H1 (cell line): ENCODE results near the gene TRIM31. TPM values are rescaled to one million over a fixed set of nuclear protein-coding genes. Genes with fewer than 3 reads are reported as not detected.

Experiments used
- CTCF ChIA-PET: fragments of 300-600 bp; sonication (Branson Sonifier 250); formaldehyde crosslinking; loops from one replicate; lab custom pipeline; 2021; ENCODE audit not compliant: partially characterized antibody; lab: Charles Lee
- POLR2A ChIA-PET: fragments of 300-600 bp; sonication (Branson Sonifier 250); formaldehyde crosslinking; loops from one replicate; lab custom pipeline; 2021; ENCODE audit warnings: inconsistent platforms; ENCODE audit not compliant: partially characterized antibody; lab: Charles Lee
- DNase-seq, 2 experiments: peaks; one replicate each; pipeline versions ENCODE4 v3.0.0 to v3.0.0-alpha.2; 2010 to 2022; ENCODE audit warnings: low spot score in 2 of 2, low read depth in 1 of 2, mixed read lengths in 1 of 2
- FAIRE-seq: peaks from 2 replicates; lab custom pipeline; 2011; peaks lifted over from hg19 to GRCh38; lab: Jason Lieb, UNC
- H2AFZ ChIP-seq: 2 replicates; pipeline ENCODE4 v1.8.1; 2012; ENCODE audit warnings: low read length, inconsistent platforms
- H2AK5ac ChIP-seq: 2 replicates; pipeline ENCODE4 v1.6.1; 2013; ENCODE audit warnings: low read depth, low read length
- H2BK120ac ChIP-seq: replicated peaks from 2 replicates; pipeline ENCODE3; 2013; ENCODE audit warnings: low read depth, low read length, inconsistent platforms
- H2BK12ac ChIP-seq: 2 replicates; pipeline ENCODE4 v1.6.1; 2013; ENCODE audit warnings: low read depth, low read length
- H2BK15ac ChIP-seq: 2 replicates; pipeline ENCODE4 v1.6.1; 2013; ENCODE audit warnings: low read length
- H2BK20ac ChIP-seq: 2 replicates; pipeline ENCODE4 v1.6.1; 2013; ENCODE audit warnings: low read length
- H2BK5ac ChIP-seq: 2 replicates; pipeline ENCODE4 v1.6.1; 2013; ENCODE audit warnings: low read depth, low read length
- H3K14ac ChIP-seq: 2 replicates; pipeline ENCODE4 v1.6.1; 2013; ENCODE audit warnings: inconsistent platforms; ENCODE audit not compliant: insufficient read length
- H3K18ac ChIP-seq: 2 replicates; pipeline ENCODE4 v1.6.1; 2013; ENCODE audit warnings: low read length; ENCODE audit errors: extremely low read depth
- H3K23ac ChIP-seq: 2 replicates; pipeline ENCODE4 v1.6.1; 2013; ENCODE audit warnings: inconsistent platforms; ENCODE audit not compliant: insufficient read length
- H3K23me2 ChIP-seq: 2 replicates; pipeline ENCODE4 v1.6.1; 2013; ENCODE audit warnings: low read depth, low read length
- H3K27ac ChIP-seq: 2 replicates; pipeline ENCODE4 v1.6.1; 2011; ENCODE audit warnings: low read depth, low read length, inconsistent platforms
- H3K27me3 ChIP-seq, 4 experiments: replicated peaks in 1 of 4; 1 replicate in 1 of 4; 2 replicates in 3 of 4; pipeline versions ENCODE4 v1.6.1 to v1.8.1; 2011 to 2013; ENCODE audit warnings: low read length in 3 of 4, mild to moderate bottlenecking in 3 of 4, inconsistent platforms in 2 of 4, mixed read lengths in 2 of 4, moderate library complexity in 1 of 4; ENCODE audit not compliant: control insufficient read depth in 3 of 4, insufficient read depth in 3 of 4; ENCODE audit errors: extremely low read depth in 1 of 4
- H3K36me3 ChIP-seq, 4 experiments: 2 replicates each; pipeline versions ENCODE4 v1.6.1 to v1.8.1; 2011 to 2013; ENCODE audit warnings: mild to moderate bottlenecking in 4 of 4, low read length in 3 of 4, moderate library complexity in 2 of 4, control low read depth in 1 of 4, inconsistent platforms in 1 of 4; ENCODE audit not compliant: insufficient read depth in 4 of 4, control insufficient read depth in 2 of 4
- H3K4ac ChIP-seq: replicated peaks from 2 replicates; pipeline ENCODE3; 2013; ENCODE audit warnings: low read length, low read depth, mixed read lengths, inconsistent platforms; ENCODE audit not compliant: insufficient read length
- H3K4me1 ChIP-seq, 4 experiments: replicated peaks in 1 of 4; 1 replicate in 1 of 4; 2 replicates in 3 of 4; pipeline versions ENCODE4 v1.6.1 to v1.8.1; 2011 to 2013; ENCODE audit warnings: low read length in 3 of 4, inconsistent platforms in 2 of 4, mixed read lengths in 1 of 4; ENCODE audit not compliant: insufficient read depth in 4 of 4, control insufficient read depth in 3 of 4
- H3K4me2 ChIP-seq, 2 experiments: 2 replicates each; pipeline versions ENCODE4 v1.6.1 to v1.8.1; 2011 to 2013; ENCODE audit warnings: low read depth in 2 of 2, low read length in 2 of 2, control low read depth in 1 of 2, inconsistent platforms in 1 of 2, mild to moderate bottlenecking in 1 of 2; ENCODE audit not compliant: insufficient read depth in 1 of 2
- H3K4me3 ChIP-seq, 4 experiments: fragments of 200-600, 300-600 bp in 1 of 4; sonication (generic), shearing (Covaris generic), sonication (Bioruptor Twin) in 1 of 4; 2 replicates each; pipeline versions ENCODE4 v1.5.1 to v1.8.1; 2011 to 2016; ENCODE audit warnings: low read length in 4 of 4, low read depth in 3 of 4, control low read depth in 2 of 4, inconsistent platforms in 2 of 4, mild to moderate bottlenecking in 2 of 4, mixed read lengths in 1 of 4, moderate library complexity in 1 of 4; ENCODE audit not compliant: insufficient read depth in 2 of 4; ENCODE audit errors: extremely low read depth in 1 of 4
- H3K56ac ChIP-seq: replicated peaks from 2 replicates; pipeline ENCODE3; 2013; ENCODE audit warnings: low read depth, mild to moderate bottlenecking, mixed read lengths, low read length, inconsistent platforms; ENCODE audit not compliant: insufficient read length
- H3K79me1 ChIP-seq: 2 replicates; pipeline ENCODE4 v1.6.1; 2013; ENCODE audit warnings: low read depth, low read length, control low read depth
- H3K79me2 ChIP-seq, 2 experiments: 2 replicates each; pipeline versions ENCODE4 v1.6.1 to v1.8.1; 2012 to 2013; ENCODE audit warnings: low read length in 2 of 2, mild to moderate bottlenecking in 2 of 2, inconsistent platforms in 1 of 2; ENCODE audit not compliant: insufficient read depth in 2 of 2, control insufficient read depth in 1 of 2
- H3K9ac ChIP-seq, 4 experiments: replicated peaks in 1 of 4; 1 replicate in 1 of 4; 2 replicates in 3 of 4; pipeline versions ENCODE4 v1.6.1 to v1.8.1; 2011 to 2013; ENCODE audit warnings: low read depth in 3 of 4, low read length in 3 of 4, control low read depth in 2 of 4, mild to moderate bottlenecking in 2 of 4, moderate library complexity in 2 of 4, inconsistent platforms in 1 of 4; ENCODE audit errors: extremely low read depth in 1 of 4
- H3K9me3 ChIP-seq, 2 experiments: 2 replicates each; pipeline versions ENCODE4 v1.6.1 to v1.8.1; 2012 to 2013; ENCODE audit warnings: mild to moderate bottlenecking in 2 of 2, moderate library complexity in 2 of 2, control low read depth in 1 of 2, inconsistent platforms in 1 of 2, low read depth in 1 of 2, low read length in 1 of 2, mixed read lengths in 1 of 2; ENCODE audit not compliant: insufficient read depth in 2 of 2
- H4K20me1 ChIP-seq, 2 experiments: replicated peaks in 1 of 2; 2 replicates each; pipeline versions ENCODE3 to v1.8.1; 2011 to 2013; ENCODE audit warnings: inconsistent platforms in 2 of 2, low read length in 2 of 2, mild to moderate bottlenecking in 1 of 2; ENCODE audit not compliant: insufficient read depth in 2 of 2, control insufficient read depth in 1 of 2
- H4K5ac ChIP-seq: 2 replicates; pipeline ENCODE4 v1.6.1; 2013; ENCODE audit warnings: low read length, low read depth, mixed read lengths, inconsistent platforms; ENCODE audit not compliant: insufficient read length
- H4K8ac ChIP-seq: 2 replicates; pipeline ENCODE4 v1.8.0; 2013; ENCODE audit warnings: mild to moderate bottlenecking, moderate library complexity, low read length, inconsistent platforms; ENCODE audit not compliant: insufficient read depth; ENCODE audit errors: extremely low read depth
- H4K91ac ChIP-seq: replicated peaks from 2 replicates; pipeline ENCODE3; 2013; ENCODE audit warnings: low read length, mixed read lengths, inconsistent platforms; ENCODE audit not compliant: insufficient read length
- CBX8 ChIP-seq: fragments of 300-800, 300-1000 bp; sonication (generic); IDR thresholded peaks from 2 replicates; pipeline ENCODE4 v1.7.1; 2016; ENCODE audit warnings: low read depth, low read length, borderline replicate concordance
- CEBPB ChIP-seq: IDR thresholded peaks from 2 replicates; pipeline ENCODE4 v1.6.1; 2012; ENCODE audit warnings: low read depth, low read length
- CTCF ChIP-seq, 3 experiments: IDR thresholded peaks; 1 replicate in 2 of 3; 2 replicates in 1 of 3; pipeline versions ENCODE4 v1.5.1 to v1.6.1; 2011; ENCODE audit warnings: low read length in 3 of 3, mild to moderate bottlenecking in 3 of 3, inconsistent platforms in 2 of 3, low read depth in 1 of 3, moderate library complexity in 1 of 3; ENCODE audit not compliant: insufficient read depth in 1 of 3; ENCODE audit errors: control extremely low read depth in 1 of 3
- KDM4A ChIP-seq: IDR thresholded peaks from one replicate; pipeline ENCODE4 v1.7.1; 2012; ENCODE audit warnings: low read depth, mild to moderate bottlenecking, moderate library complexity, low read length, inconsistent platforms; ENCODE audit not compliant: severe bottlenecking
- RFX5 ChIP-seq: IDR thresholded peaks from 2 replicates; pipeline ENCODE4 v1.6.1; 2011; ENCODE audit warnings: low read depth, low read length, improper control_type of control experiment, borderline replicate concordance
- SP4 ChIP-seq: IDR thresholded peaks from 2 replicates; pipeline ENCODE4 v1.6.1; 2012; ENCODE audit warnings: low read length, inconsistent platforms
- TEAD4 ChIP-seq: IDR thresholded peaks from 2 replicates; pipeline ENCODE4 v1.6.1; 2012; ENCODE audit warnings: low read depth, low read length, inconsistent platforms, mixed read lengths
- WGBS, 2 experiments: shearing (Covaris generic) in 1 of 2; methylation state at CpG; one replicate each; pipeline versions ENCODE4 v1.1.6 to v1.1.7; 2013 to 2015; ENCODE audit warnings: low lambda C conversion rate in 2 of 2, mixed read lengths in 2 of 2, inconsistent platforms in 1 of 2, low coverage in 1 of 2, missing lambda C conversion rate in 1 of 2; ENCODE audit not compliant: insufficient replicate concordance in 2 of 2, insufficient coverage in 1 of 2, insufficient read length in 1 of 2; ENCODE audit errors: extremely low coverage in 1 of 2, missing lambda C conversion rate in 1 of 2; 5-methylcytosine and 5-hydroxymethylcytosine counted together
- polyA plus RNA-seq, 7 experiments: library from polyadenylated mRNA; depleted of rRNA in 3 of 7; stranded (reverse) in 5 of 7; unstranded in 2 of 7; fragments of >200 nt in 5 of 7; fragments of 200-250 nt in 2 of 7; gene quantifications; 1 replicate in 5 of 7; 2 replicates in 1 of 7; 4 replicates in 1 of 7; pipeline versions ENCODE4 v1.2.1 to v1.2.3, GENCODE V29; 2011 to 2013; ENCODE audit warnings: missing spikeins in 2 of 7, mixed read lengths in 2 of 7
- total RNA-seq: library from RNA; stranded (reverse); fragmentation: NEBNext Ultra II Directional; extraction: Animal tissue kit (Norgen Biotek cat#: 25700); gene quantifications from 2 replicates; pipeline ENCODE4 v1.2.1, GENCODE V29; 2021
- TF ChIP-seq, protein P1 (sequence below): IDR thresholded peaks from 2 replicates; pipeline ENCODE4 v1.6.1; 2011; ENCODE audit warnings: low read length, improper control_type of control experiment

Gene TRIM31
- total and polyA plus RNA-seq, 2 of the 8 experiments (the other 6 are each of a cell fraction or from before 2014, with no cell fraction given) = not detected

DNA sequence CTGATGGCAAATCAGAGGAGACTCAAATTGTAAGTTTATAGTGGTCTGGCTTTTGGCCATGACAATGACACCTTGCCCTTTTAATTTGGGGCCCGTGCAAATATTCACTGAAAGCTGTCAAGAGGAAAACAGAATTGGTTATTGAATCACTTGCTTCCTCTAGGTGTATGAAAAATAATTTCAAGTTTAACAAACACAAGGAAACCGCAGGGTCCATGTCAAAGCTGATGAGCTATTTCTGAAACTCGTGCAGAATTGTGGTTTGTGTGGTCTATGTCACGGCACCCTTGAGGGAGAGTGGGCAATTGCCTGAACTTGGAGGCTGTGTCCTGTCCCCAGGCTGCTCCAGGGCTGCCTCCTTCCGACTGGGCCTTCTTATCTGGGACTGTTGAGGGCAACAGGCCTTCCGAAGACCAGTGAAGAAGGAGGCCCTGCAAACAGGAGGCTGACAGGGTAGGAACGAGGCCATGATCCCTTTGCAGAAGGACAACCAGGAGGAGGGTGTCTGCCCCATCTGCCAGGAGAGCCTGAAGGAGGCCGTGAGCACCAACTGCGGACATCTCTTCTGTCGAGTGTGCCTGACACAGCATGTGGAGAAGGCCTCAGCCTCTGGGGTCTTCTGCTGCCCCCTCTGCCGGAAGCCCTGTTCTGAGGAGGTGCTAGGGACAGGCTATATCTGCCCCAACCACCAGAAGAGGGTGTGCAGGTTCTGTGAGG lies 23.8 kb upstream of the TRIM31 start:
- peaks cover 0 to 3% (median 1%) of the 10 kb centered on the region in 4 experiments; a peak in 1 of 7 replicates for H3K27me3 ChIP-seq
- FAIRE-seq = no peak
- WGBS, 2 experiments = 89% methylated on average over 11 of the region's 11 CpGs; no CpG with 5 or more reads in 1 of the 2 experiments
- TF ChIP-seq CTCF (IDR thresholded peaks at IDR 0.05; ENCODE audit: control extremely low read depth in 1 of 3, insufficient read depth in 1 of 3, low read depth in 1 of 3, low read length in 3 of 3) = no peak
- no peak for TF ChIP-seq SP4
- no peak for TF ChIP-seq CBX8
- TF ChIP-seq RFX5 = no peak
- TF ChIP-seq, protein P1, sequence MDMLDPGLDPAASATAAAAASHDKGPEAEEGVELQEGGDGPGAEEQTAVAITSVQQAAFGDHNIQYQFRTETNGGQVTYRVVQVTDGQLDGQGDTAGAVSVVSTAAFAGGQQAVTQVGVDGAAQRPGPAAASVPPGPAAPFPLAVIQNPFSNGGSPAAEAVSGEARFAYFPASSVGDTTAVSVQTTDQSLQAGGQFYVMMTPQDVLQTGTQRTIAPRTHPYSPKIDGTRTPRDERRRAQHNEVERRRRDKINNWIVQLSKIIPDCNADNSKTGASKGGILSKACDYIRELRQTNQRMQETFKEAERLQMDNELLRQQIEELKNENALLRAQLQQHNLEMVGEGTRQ = no peak
- no peak for TF ChIP-seq CEBPB
- TF ChIP-seq KDM4A = no peak
- no peak for TF ChIP-seq TEAD4

More for the DNA sequence above, 23.8 kb upstream of the TRIM31 start:
- Histone ChIP-seq H2AFZ (no peak overlapping the region), H3K18ac (no peak overlapping the region), H3K23me2 (no peaks in the 10 kb centered on the region), H3K9me3 (no peaks in the 10 kb centered on the region), H3K79me1 (no peaks in the 10 kb centered on the region), H4K91ac (no peak overlapping the region), H3K79me2 (no peaks in the 10 kb centered on the region), H3K4me2 (no peak overlapping the region), H2BK15ac (no peak overlapping the region), H4K5ac (no peak overlapping the region), H2BK12ac (no peak overlapping the region), H4K8ac (no peak overlapping the region), H3K4me1 (no peaks in the 10 kb centered on the region), H2BK5ac (no peak overlapping the region; the same call in 1 of the 2 replicates), H3K14ac (no peak overlapping the region), H4K20me1 (no peaks in the 10 kb centered on the region), H2BK120ac (no peak overlapping the region), H3K9ac (no peak overlapping the region), H3K36me3 (no peaks in the 10 kb centered on the region), H2BK20ac (no peak overlapping the region), H3K4ac (no peak overlapping the region), H2AK5ac (no peak overlapping the region; the same call in 1 of the 2 replicates), H3K27ac (no peak overlapping the region), H3K4me3 (no peak overlapping the region), H3K56ac (no peak overlapping the region), H3K23ac (no peak overlapping the region)
- ChIA-PET CTCF (interaction anchor here (1.4 to 10.2 kb wide), 3 partner anchors 12 to 31 kb away, joined by 4 to 166 read pairs (median 7); no protein-coding TSS in a partner anchor), POLR2A (interaction anchor here (0.9 kb wide), 1 partner anchor 8 kb away, joined by 3 read pairs; no protein-coding TSS in a partner anchor)
- no peak for DNase-seq
